IPS-20b (cell line): Measurements from ENCODE around the gene HPCAL1.

Experiments
- H3K27ac ChIP-seq: one replicate; pipeline ENCODE4 v1.5.1; 2013; ENCODE audit warnings: low read length
- H3K27me3 ChIP-seq: 2 replicates; pipeline ENCODE4 v1.6.1; 2013; ENCODE audit warnings: mild to moderate bottlenecking, low read length, inconsistent platforms; ENCODE audit not compliant: insufficient read depth
- H3K36me3 ChIP-seq: 2 replicates; pipeline ENCODE4 v1.6.1; 2013; ENCODE audit warnings: low read depth, mild to moderate bottlenecking, inconsistent platforms, low read length, moderate library complexity; ENCODE audit not compliant: insufficient read depth
- H3K4me1 ChIP-seq: 2 replicates; pipeline ENCODE4 v1.6.1; 2013; ENCODE audit warnings: mild to moderate bottlenecking, control low read depth, inconsistent platforms, low read length, moderate library complexity; ENCODE audit not compliant: insufficient read depth
- H3K4me3 ChIP-seq: 2 replicates; pipeline ENCODE4 v1.5.1; 2013; ENCODE audit warnings: mild to moderate bottlenecking, low read length, inconsistent platforms
- H3K9ac ChIP-seq: 2 replicates; pipeline ENCODE4 v1.6.1; 2013; ENCODE audit warnings: low read depth, mild to moderate bottlenecking, inconsistent platforms, low read length, moderate library complexity
- H3K9me3 ChIP-seq: 2 replicates; pipeline ENCODE4 v1.6.1; 2013; ENCODE audit warnings: mild to moderate bottlenecking, low read depth, low read length, inconsistent platforms; ENCODE audit not compliant: insufficient read depth

The HPCAL1 gene

GRCh38 chr2:10359246-10359645 lies 56.5 kb downstream of the HPCAL1 start:
- Histone ChIP-seq H3K27me3 (no peaks in the 10 kb centered on the region), H3K4me1 (no peaks in the 10 kb centered on the region), H3K4me3 (no peak overlapping the region), H3K27ac (no peak overlapping the region), H3K36me3 (no peaks in the 10 kb centered on the region), H3K9me3 (no peaks in the 10 kb centered on the region), H3K9ac (no peak overlapping the region)

GRCh38 chr2:10359731-10360329 lies 57.1 kb downstream of the HPCAL1 start:
- H3K27me3 ChIP-seq = no peaks in the 10 kb centered on the region
- no peak overlapping the region for H3K4me3 ChIP-seq
- H3K27ac ChIP-seq = no peak overlapping the region
- H3K9ac ChIP-seq = no peak overlapping the region
- no peaks in the 10 kb centered on the region for H3K36me3 ChIP-seq
- no peaks in the 10 kb centered on the region for H3K4me1 ChIP-seq
- H3K9me3 ChIP-seq = no peaks in the 10 kb centered on the region

GRCh38 chr2:10360460-10360849 lies 57.8 kb downstream of the HPCAL1 start:
- no peak overlapping the region for H3K27ac ChIP-seq
- H3K4me3 ChIP-seq = no peak overlapping the region
- no peaks in the 10 kb centered on the region for H3K9me3 ChIP-seq
- H3K9ac ChIP-seq = no peak overlapping the region
- H3K4me1 ChIP-seq = no peaks in the 10 kb centered on the region
- no peaks in the 10 kb centered on the region for H3K27me3 ChIP-seq
- no peaks in the 10 kb centered on the region for H3K36me3 ChIP-seq

GRCh38 chr2:10360850-10361588 lies 58.3 kb downstream of the HPCAL1 start:
- Histone ChIP-seq H3K27me3 (no peaks in the 10 kb centered on the region), H3K9ac (no peak overlapping the region), H3K9me3 (no peaks in the 10 kb centered on the region), H3K27ac (no peak overlapping the region), H3K4me3 (no peak overlapping the region), H3K4me1 (no peaks in the 10 kb centered on the region), H3K36me3 (no peaks in the 10 kb centered on the region)

GRCh38 chr2:10362096-10362897 lies 59.6 kb downstream of the HPCAL1 start:
- Histone ChIP-seq H3K9ac (peak overlapping the region; percentile 29; the same call in 1 of the 2 replicates), H3K9me3 (no peaks in the 10 kb centered on the region), H3K36me3 (no peaks in the 10 kb centered on the region), H3K27ac (no peak overlapping the region), H3K4me1 (no peaks in the 10 kb centered on the region), H3K27me3 (no peaks in the 10 kb centered on the region), H3K4me3 (no peak overlapping the region)

- Histone ChIP-seq H3K36me3 (no peaks in the 10 kb centered on the region), H3K27ac (no peak overlapping the region), H3K4me1 (no peaks in the 10 kb centered on the region), H3K27me3 (no peaks in the 10 kb centered on the region), H3K4me3 (no peak overlapping the region), H3K9me3 (no peaks in the 10 kb centered on the region), H3K9ac (no peak overlapping the region)
These were observed 60.3 kb downstream of the HPCAL1 start for GRCh38 chr2:10362898-10363454.

GRCh38 chr2:10363861-10364610 lies 61.3 kb downstream of the HPCAL1 start:
- H3K27me3 ChIP-seq = no peaks in the 10 kb centered on the region
- H3K36me3 ChIP-seq = no peaks in the 10 kb centered on the region
- H3K9me3 ChIP-seq = no peaks in the 10 kb centered on the region
- H3K4me1 ChIP-seq = no peaks in the 10 kb centered on the region
- H3K27ac ChIP-seq = no peak overlapping the region
- H3K9ac ChIP-seq = no peak overlapping the region
- H3K4me3 ChIP-seq = no peak overlapping the region

GRCh38 chr2:10365412-10365811 lies 62.7 kb downstream of the HPCAL1 start:
- no peak overlapping the region for H3K9ac ChIP-seq
- no peaks in the 10 kb centered on the region for H3K36me3 ChIP-seq
- H3K4me3 ChIP-seq = no peak overlapping the region
- no peak overlapping the region for H3K27ac ChIP-seq
- H3K4me1 ChIP-seq = no peaks in the 10 kb centered on the region
- no peaks in the 10 kb centered on the region for H3K27me3 ChIP-seq
- no peaks in the 10 kb centered on the region for H3K9me3 ChIP-seq

GRCh38 chr2:10366601-10367270 lies 64.0 kb downstream of the HPCAL1 start:
- no peaks in the 10 kb centered on the region for H3K4me1 ChIP-seq
- H3K9me3 ChIP-seq = no peaks in the 10 kb centered on the region
- H3K27ac ChIP-seq = no peak overlapping the region

GRCh38 chr2:10367472-10368439 lies 65.1 kb downstream of the HPCAL1 start:
- Histone ChIP-seq H3K9ac (no peak overlapping the region), H3K27me3 (no peaks in the 10 kb centered on the region), H3K4me3 (no peak overlapping the region), H3K9me3 (no peaks in the 10 kb centered on the region), H3K27ac (no peak overlapping the region), H3K4me1 (no peaks in the 10 kb centered on the region), H3K36me3 (no peaks in the 10 kb centered on the region)

More at GRCh38 chr2:10366601-10367270, 64.0 kb downstream of the HPCAL1 start:
- H3K36me3 ChIP-seq = no peaks in the 10 kb centered on the region
- H3K9ac ChIP-seq = no peak overlapping the region
- H3K27me3 ChIP-seq = no peaks in the 10 kb centered on the region
- H3K4me3 ChIP-seq = no peak overlapping the region
